KMS-11 (cell line): ENCODE results near the gene ARPC1A.
A peak's percentile ranks its signal among the peaks of the same experiment; 100 is the strongest.

Source experiments
- H2AFZ ChIP-seq: fragments of 200-600 bp; sonication (generic); 2 replicates; pipeline ENCODE4 v1.6.1; 2016; ENCODE audit warnings: antibody characterized with exemption, mixed run types, low read depth
- H3K27ac ChIP-seq: fragments of 200-600 bp; sonication (generic); 2 replicates; pipeline ENCODE4 v1.6.1; 2016; ENCODE audit warnings: mild to moderate bottlenecking, mixed run types
- H3K27me3 ChIP-seq: fragments of 200-600 bp; sonication (generic); 2 replicates; pipeline ENCODE4 v1.6.1; 2017; ENCODE audit warnings: mild to moderate bottlenecking, low read depth, mixed run types, moderate library complexity; ENCODE audit not compliant: insufficient read depth
- H3K36me3 ChIP-seq: fragments of 200-600 bp; sonication (generic); 2 replicates; pipeline ENCODE4 v1.6.1; 2017; ENCODE audit warnings: mild to moderate bottlenecking, mixed run types; ENCODE audit not compliant: insufficient read depth
- H3K4me1 ChIP-seq: fragments of 200-600 bp; sonication (generic); 2 replicates; pipeline ENCODE4 v1.6.1; 2016; ENCODE audit warnings: mild to moderate bottlenecking, low read depth, mixed run types; ENCODE audit not compliant: poor library complexity, severe bottlenecking
- H3K4me2 ChIP-seq: fragments of 200-600 bp; sonication (generic); 2 replicates; pipeline ENCODE4 v1.7.0; 2016; ENCODE audit warnings: mild to moderate bottlenecking, mixed run types
- H3K4me3 ChIP-seq: fragments of 200-600 bp; sonication (generic); IDR thresholded peaks from 2 replicates; pipeline ENCODE4 v1.6.1; 2017; ENCODE audit warnings: low read depth, low read length, mixed read lengths; ENCODE audit not compliant: insufficient read depth
- H3K79me2 ChIP-seq: fragments of 200-600 bp; sonication (generic); 2 replicates; pipeline ENCODE4 v1.6.1; 2016; ENCODE audit warnings: low read depth, mixed run types; ENCODE audit not compliant: insufficient read depth
- H3K9ac ChIP-seq: fragments of 200-600 bp; sonication (generic); 2 replicates; pipeline ENCODE4 v1.6.1; 2016; ENCODE audit warnings: mild to moderate bottlenecking, mixed run types
- H4K20me1 ChIP-seq: fragments of 200-600 bp; sonication (generic); 2 replicates; pipeline ENCODE4 v1.6.1; 2016; ENCODE audit warnings: mild to moderate bottlenecking, mixed run types; ENCODE audit not compliant: insufficient read depth
- TF ChIP-seq, protein P1 (sequence below): fragments of 200-600 bp; sonication (generic); conservative IDR thresholded peaks from 2 replicates; pipeline ENCODE4 v1.6.1; 2017; ENCODE audit warnings: low read depth, mild to moderate bottlenecking, antibody characterized with exemption, low read length, moderate library complexity, mixed read lengths

Gene ARPC1A

DNA sequence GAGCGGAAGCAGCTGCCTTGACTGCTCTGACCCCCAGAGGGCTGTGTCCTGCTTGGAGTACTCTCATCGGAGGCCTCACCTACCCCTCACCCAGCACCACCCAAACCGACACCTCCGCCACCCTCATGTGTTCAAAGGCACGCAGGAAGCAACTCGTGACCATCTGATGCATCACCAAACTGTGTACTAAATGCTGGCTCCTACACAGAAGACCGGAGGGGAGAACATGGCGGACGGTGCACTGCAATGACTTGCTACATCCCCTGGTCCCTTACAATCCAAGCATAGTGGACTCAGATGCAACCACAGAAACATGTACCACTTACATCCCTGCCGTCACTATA is 79.3 kb downstream of the ARPC1A start:
- TF ChIP-seq, protein P1, sequence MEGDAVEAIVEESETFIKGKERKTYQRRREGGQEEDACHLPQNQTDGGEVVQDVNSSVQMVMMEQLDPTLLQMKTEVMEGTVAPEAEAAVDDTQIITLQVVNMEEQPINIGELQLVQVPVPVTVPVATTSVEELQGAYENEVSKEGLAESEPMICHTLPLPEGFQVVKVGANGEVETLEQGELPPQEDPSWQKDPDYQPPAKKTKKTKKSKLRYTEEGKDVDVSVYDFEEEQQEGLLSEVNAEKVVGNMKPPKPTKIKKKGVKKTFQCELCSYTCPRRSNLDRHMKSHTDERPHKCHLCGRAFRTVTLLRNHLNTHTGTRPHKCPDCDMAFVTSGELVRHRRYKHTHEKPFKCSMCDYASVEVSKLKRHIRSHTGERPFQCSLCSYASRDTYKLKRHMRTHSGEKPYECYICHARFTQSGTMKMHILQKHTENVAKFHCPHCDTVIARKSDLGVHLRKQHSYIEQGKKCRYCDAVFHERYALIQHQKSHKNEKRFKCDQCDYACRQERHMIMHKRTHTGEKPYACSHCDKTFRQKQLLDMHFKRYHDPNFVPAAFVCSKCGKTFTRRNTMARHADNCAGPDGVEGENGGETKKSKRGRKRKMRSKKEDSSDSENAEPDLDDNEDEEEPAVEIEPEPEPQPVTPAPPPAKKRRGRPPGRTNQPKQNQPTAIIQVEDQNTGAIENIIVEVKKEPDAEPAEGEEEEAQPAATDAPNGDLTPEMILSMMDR: no peak
- Histone ChIP-seq H4K20me1 (no peaks in the 10 kb centered on the region; the same call in 1 of the 2 replicates), H3K36me3 (peaks cover 8% of the 10 kb centered on the region; the same call in 1 of the 2 replicates), H3K27me3 (no peaks in the 10 kb centered on the region), H3K79me2 (peaks cover 63% of the 10 kb centered on the region), H3K9ac (no peak overlapping the region), H2AFZ (no peak overlapping the region), H3K27ac (no peak overlapping the region), H3K4me3 (no peak overlapping the region), H3K4me1 (peaks cover 17% of the 10 kb centered on the region), H3K4me2 (no peak overlapping the region)

DNA sequence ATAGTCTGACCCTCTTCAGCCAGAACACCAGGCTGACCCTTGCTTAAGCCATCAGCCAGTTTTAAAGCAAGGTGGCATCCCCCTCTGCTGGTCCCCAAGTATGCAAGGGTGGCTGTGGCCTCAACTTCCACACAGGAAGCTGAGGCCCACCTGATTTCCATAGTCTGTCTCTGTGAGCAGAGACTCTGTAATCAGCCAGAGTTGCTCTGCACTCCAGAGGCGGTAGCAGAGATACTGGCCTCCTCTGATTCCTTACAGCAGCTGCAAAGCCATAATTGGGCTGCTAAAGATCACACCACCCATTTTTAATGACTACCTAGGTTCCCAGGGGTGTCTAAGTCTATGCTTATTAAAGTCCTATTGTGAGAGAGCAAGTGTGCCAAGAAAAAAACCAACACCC is 80.9 kb downstream of the ARPC1A start:
- Histone ChIP-seq H3K4me2 (peak overlapping the region; percentile 92), H3K79me2 (peaks cover 78% of the 10 kb centered on the region), H4K20me1 (no peaks in the 10 kb centered on the region; the same call in 1 of the 2 replicates), H2AFZ (no peak overlapping the region), H3K27me3 (no peaks in the 10 kb centered on the region), H3K27ac (0 out of 2 replicates have a peak overlapping the region, but pooled peaks have one; percentile 98), H3K4me3 (no peak overlapping the region), H3K4me1 (peaks cover 28% of the 10 kb centered on the region), H3K36me3 (peaks cover 9% of the 10 kb centered on the region; the same call in 1 of the 2 replicates), H3K9ac (no peak overlapping the region)
- TF ChIP-seq, protein P1: no peak

DNA sequence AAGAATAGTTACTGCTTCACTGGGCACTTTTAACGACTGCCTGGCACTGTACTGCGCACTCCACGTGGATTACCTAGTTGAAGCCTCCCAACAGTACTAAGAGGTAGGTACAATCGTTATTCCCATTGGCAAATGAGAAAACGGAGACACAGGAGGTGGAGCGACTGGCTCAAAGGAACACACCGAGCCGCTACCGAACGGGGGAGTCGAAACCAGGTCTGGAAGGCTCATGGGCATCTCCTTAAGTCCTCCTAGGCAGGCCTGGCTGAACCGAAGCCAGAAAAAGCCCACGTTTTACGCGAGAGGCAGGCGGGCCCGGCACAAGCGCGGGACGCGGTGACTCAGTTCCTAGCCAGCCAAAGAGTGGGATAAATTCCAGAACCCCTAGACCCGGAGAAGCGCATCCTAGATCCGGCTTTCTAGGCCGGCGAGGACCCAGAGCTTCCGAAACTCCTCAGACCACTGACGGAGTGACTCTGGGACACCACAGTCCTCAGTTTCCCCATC is 82.2 kb downstream of the ARPC1A start:
- Histone ChIP-seq H3K79me2 (peaks cover 87% of the 10 kb centered on the region), H3K36me3 (peaks cover 7% of the 10 kb centered on the region; the same call in 1 of the 2 replicates), H2AFZ (peak overlapping the region; percentile 81), H3K4me3 (peak overlapping the region; percentile 41), H3K9ac (peak overlapping the region; percentile 99), H3K27me3 (no peaks in the 10 kb centered on the region), H3K27ac (peak overlapping the region; percentile 98), H4K20me1 (no peaks in the 10 kb centered on the region; the same call in 1 of the 2 replicates), H3K4me1 (peaks cover 28% of the 10 kb centered on the region), H3K4me2 (peak overlapping the region; percentile 92)
- TF ChIP-seq, protein P1: no peak

DNA sequence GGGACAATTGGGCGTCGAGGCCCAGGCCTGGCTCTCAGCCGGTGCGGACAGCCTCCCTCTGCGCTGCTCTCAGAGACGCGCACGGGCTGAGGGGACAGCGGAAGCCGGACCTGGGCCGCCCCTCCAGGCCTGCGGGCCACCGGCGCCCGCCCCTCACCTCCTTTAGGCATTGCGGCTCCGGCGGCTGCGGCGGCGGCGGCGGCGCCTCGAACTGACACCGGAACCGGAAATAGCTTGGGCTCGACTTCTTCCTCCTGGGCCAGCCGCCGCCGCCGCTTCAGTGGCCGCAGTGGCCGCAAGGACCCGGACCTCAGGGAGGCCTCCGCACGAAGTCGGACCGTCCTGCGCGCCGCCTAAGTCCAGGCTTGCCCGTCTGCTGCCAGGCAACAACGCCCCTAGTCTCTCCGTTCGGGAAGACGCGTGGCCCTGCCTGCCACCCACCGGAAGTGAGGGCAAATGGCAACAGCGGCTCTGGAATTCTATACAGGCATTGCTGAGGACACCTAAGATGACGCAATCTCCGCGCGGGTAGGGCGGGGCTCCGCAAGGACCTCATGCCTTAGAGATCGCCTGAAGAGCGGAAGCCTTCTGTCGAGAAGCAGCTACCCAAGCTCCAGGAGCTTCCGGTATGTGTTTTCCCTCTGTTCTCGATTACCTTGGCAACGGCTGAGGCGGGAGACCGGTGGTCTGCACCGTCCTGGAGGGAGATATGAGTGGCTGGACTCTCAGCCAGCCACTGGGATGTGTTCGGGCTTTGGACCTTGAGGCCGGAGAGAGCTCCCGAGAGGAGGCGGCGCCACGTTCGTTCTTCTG is 82.9 kb downstream of the ARPC1A start, which contains the start of the genes BUD31 and PDAP1:
TSS of gene BUD31 (plus strand) at position 591 of the 813 bp plus-strand sequence. CDS start 2,124 bp downstream, outside the sequence.
TSS of gene PDAP1 (minus strand) at position 219 of the 813 bp plus-strand sequence. CDS start at position 170, 49 bp downstream.
- H3K4me2 ChIP-seq: peak within 1 kb of the TSS; percentile 92
- H3K9ac ChIP-seq: peak within 1 kb of the TSS; percentile 99
- no peaks in the 10 kb centered on the region for H3K27me3 ChIP-seq
- H3K4me3 ChIP-seq: peak within 1 kb of the TSS; percentile 41
- no peaks in the 10 kb centered on the region; the same call in 1 of the 2 replicates for H4K20me1 ChIP-seq
- H3K79me2 ChIP-seq: peaks cover 86% of the 10 kb centered on the region
- peak within 1 kb of the TSS; percentile 98 for H3K27ac ChIP-seq
- peaks cover 7% of the 10 kb centered on the region; the same call in 1 of the 2 replicates for H3K36me3 ChIP-seq
- H3K4me1 ChIP-seq: peaks cover 28% of the 10 kb centered on the region
- peak within 1 kb of the TSS; percentile 81 for H2AFZ ChIP-seq
- TF ChIP-seq, protein P1: peak; percentile 26; the same call in 1 of the 2 replicates
